MCF 10A (cell line): ENCODE measurements around the gene PRDM5. TPM values are rescaled to one million over a fixed set of nuclear protein-coding genes. Genes with fewer than 3 reads are reported as not detected.

ENCODE experiments used
- BruUV-seq: library from RNA; stranded (reverse); fragments of 400-500 nt; replicated peaks from 2 replicates; lab custom pipeline; 2021; lab: Mats Ljungman, UMichigan
- CTCF ChIA-PET: fragments of 300-600 bp; sonication (Branson Sonifier 250); formaldehyde crosslinking; extraction: SDS; loops from one replicate; lab custom pipeline; 2021; ENCODE audit warnings: antibody characterized with exemption, inconsistent platforms; lab: Yijun Ruan, JAX
- POLR2A ChIA-PET: fragments of 300-600, 350-650 bp; sonication (Branson Sonifier 250); formaldehyde crosslinking; extraction: SDS; loops from one replicate; lab custom pipeline; 2020; ENCODE audit warnings: antibody characterized with exemption, inconsistent platforms; lab: Yijun Ruan, JAX
- DNase-seq: peaks from one replicate; pipeline ENCODE4 v3.0.0-alpha.2; 2018; ENCODE audit not compliant: unreplicated experiment
- H3K27ac Mint-ChIP-seq: one replicate; pipeline ENCODE4 v1.8.0; 2022; ENCODE audit warnings: mild to moderate bottlenecking, low read depth, mixed read lengths; ENCODE audit not compliant: unreplicated experiment
- H3K27me3 Mint-ChIP-seq: one replicate; pipeline ENCODE4 v1.8.0; 2022; ENCODE audit warnings: mixed read lengths; ENCODE audit not compliant: insufficient read depth, unreplicated experiment
- H3K36me3 Mint-ChIP-seq: one replicate; pipeline ENCODE4 v1.8.0; 2022; ENCODE audit warnings: mild to moderate bottlenecking, moderate library complexity, mixed read lengths; ENCODE audit not compliant: insufficient read depth, unreplicated experiment
- H3K4me1 Mint-ChIP-seq: one replicate; pipeline ENCODE4 v1.8.0; 2022; ENCODE audit warnings: mixed read lengths; ENCODE audit not compliant: insufficient read depth, unreplicated experiment
- H3K4me3 Mint-ChIP-seq: one replicate; pipeline ENCODE4 v1.8.0; 2022; ENCODE audit warnings: mild to moderate bottlenecking, moderate library complexity, mixed read lengths; ENCODE audit not compliant: unreplicated experiment
- H3K9me3 Mint-ChIP-seq: one replicate; pipeline ENCODE4 v1.8.0; 2022; ENCODE audit warnings: mixed read lengths; ENCODE audit not compliant: unreplicated experiment
- intact Hi-C: fragments of 100-400 bp; cut with micrococcal nuclease; formaldehyde crosslinking; loops from 2 replicates; pipeline ENCODE4 v1.14.1; 2022
- total RNA-seq: library from RNA; stranded (reverse); gene quantifications from 2 replicates; pipeline ENCODE4 v1.2.3, GENCODE V29; 2022
- TF ChIP-seq, protein P1 (sequence below): fragments of 200-600 bp; IDR thresholded peaks from one replicate; pipeline ENCODE4 v1.8.0; 2022; ENCODE audit warnings: antibody characterized with exemption, mild to moderate bottlenecking; ENCODE audit not compliant: unreplicated experiment

The PRDM5 gene
- total RNA-seq, 1 experiment from 2014 or later, result 7.3 TPM

DNA sequence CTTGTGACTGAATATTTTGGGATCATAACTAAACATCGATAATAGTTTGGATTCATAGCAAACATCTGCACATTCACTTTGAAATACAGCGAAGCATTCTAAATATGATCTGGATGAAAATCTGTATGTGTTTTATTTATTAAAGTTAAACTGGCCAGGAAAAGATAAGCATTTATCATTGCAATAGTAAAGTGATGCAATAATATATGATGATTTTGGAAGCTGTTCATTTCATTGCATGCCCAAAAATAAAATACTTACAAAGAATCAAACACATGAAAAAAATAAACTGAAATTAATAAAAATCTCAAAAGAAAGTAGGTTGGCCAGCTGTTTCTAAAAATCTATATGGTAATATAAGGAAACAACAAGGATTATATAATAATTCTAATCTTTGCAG, 1.9 kb downstream of the PRDM5 start:
- H3K27ac Mint-ChIP-seq, result no peak overlapping the region
- no peaks in the 10 kb centered on the region for H3K9me3 Mint-ChIP-seq
- no peaks in the 10 kb centered on the region for H3K27me3 Mint-ChIP-seq
- DNase-seq, result no peak
- intact Hi-C loops, result no loop called here
- ChIA-PET CTCF (interaction anchor here (0.6 to 1.1 kb wide), 2 partner anchors 167 to 852 kb away, joined by 3 to 4 read pairs; no protein-coding TSS in a partner anchor), POLR2A (interaction anchor here (1.1 kb wide), 1 partner anchor 776 kb away, joined by 4 read pairs; the partner anchor contains the start of gene ANXA5)
- peaks cover 8% of the 10 kb centered on the region for H3K4me1 Mint-ChIP-seq
- no peak overlapping the region for H3K4me3 Mint-ChIP-seq
- H3K36me3 Mint-ChIP-seq, result peaks cover 9% of the 10 kb centered on the region
- TF ChIP-seq, protein P1, sequence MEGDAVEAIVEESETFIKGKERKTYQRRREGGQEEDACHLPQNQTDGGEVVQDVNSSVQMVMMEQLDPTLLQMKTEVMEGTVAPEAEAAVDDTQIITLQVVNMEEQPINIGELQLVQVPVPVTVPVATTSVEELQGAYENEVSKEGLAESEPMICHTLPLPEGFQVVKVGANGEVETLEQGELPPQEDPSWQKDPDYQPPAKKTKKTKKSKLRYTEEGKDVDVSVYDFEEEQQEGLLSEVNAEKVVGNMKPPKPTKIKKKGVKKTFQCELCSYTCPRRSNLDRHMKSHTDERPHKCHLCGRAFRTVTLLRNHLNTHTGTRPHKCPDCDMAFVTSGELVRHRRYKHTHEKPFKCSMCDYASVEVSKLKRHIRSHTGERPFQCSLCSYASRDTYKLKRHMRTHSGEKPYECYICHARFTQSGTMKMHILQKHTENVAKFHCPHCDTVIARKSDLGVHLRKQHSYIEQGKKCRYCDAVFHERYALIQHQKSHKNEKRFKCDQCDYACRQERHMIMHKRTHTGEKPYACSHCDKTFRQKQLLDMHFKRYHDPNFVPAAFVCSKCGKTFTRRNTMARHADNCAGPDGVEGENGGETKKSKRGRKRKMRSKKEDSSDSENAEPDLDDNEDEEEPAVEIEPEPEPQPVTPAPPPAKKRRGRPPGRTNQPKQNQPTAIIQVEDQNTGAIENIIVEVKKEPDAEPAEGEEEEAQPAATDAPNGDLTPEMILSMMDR, result no peak
- BruUV-seq, result no TSS peak

DNA sequence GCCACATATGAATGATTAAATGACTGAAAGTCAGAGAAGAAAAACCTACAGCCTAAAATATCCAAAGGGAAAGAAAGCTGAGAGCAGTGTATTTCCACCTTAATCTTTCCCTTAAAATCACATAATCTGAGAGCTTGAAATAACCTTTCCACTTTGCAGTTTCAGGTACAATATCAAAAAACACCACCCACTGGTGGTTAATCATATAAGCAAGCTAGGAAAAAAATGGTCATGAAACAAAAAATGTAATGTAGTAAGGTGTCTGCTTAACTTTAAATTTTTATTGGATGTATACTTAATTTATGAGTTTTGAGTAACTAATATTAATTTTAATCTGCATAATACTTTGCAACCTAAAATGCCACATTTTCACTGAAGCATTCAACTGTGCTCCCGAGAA, 3.2 kb downstream of the PRDM5 start:
- Mint-ChIP-seq H3K36me3 (peaks cover 9% of the 10 kb centered on the region), H3K4me3 (no peak overlapping the region), H3K27me3 (no peaks in the 10 kb centered on the region), H3K4me1 (peaks cover 8% of the 10 kb centered on the region), H3K27ac (no peak overlapping the region), H3K9me3 (no peaks in the 10 kb centered on the region)
- ChIA-PET POLR2A (no interaction called here), CTCF (interaction anchor here (0.5 to 2.3 kb wide), 13 partner anchors 10 to 764 kb away, joined by 3 to 14 read pairs (median 4); no protein-coding TSS in a partner anchor)
- intact Hi-C loops, result loop anchor here (2.0 kb wide), 1 partner anchor 763 kb away; no protein-coding TSS in a partner anchor
- TF ChIP-seq, protein P1, result peak; percentile 4
- no peak for DNase-seq
- no TSS peak for BruUV-seq

- peaks cover 9% of the 10 kb centered on the region for H3K36me3 Mint-ChIP-seq
- H3K9me3 Mint-ChIP-seq, result no peaks in the 10 kb centered on the region
- peaks cover 8% of the 10 kb centered on the region for H3K4me1 Mint-ChIP-seq
- H3K27ac Mint-ChIP-seq, result no peak overlapping the region
- POLR2A ChIA-PET, result no interaction called here
- no peak overlapping the region for H3K4me3 Mint-ChIP-seq
- no TSS peak for BruUV-seq
- H3K27me3 Mint-ChIP-seq, result no peaks in the 10 kb centered on the region
- TF ChIP-seq, protein P1, result no peak
- DNase-seq, result no peak
- intact Hi-C loops, result loop anchor here (2.0 kb wide), 1 partner anchor 762 kb away; no protein-coding TSS in a partner anchor
- CTCF ChIA-PET, result interaction anchor here (0.5 to 2.3 kb wide), 13 partner anchors 9 to 1256 kb away, joined by 3 to 14 read pairs (median 4); no protein-coding TSS in a partner anchor
Observed at GRCh38 chr4:120918788-120919187, 3.7 kb downstream of the PRDM5 start.

GRCh38 chr4:120918092-120918491, 4.4 kb downstream of the PRDM5 start:
- H3K27ac Mint-ChIP-seq, result no peak overlapping the region
- DNase-seq, result no peak
- CTCF ChIA-PET, result interaction anchor here (0.6 to 2.3 kb wide), 5 partner anchors 8 to 1256 kb away, joined by 3 to 14 read pairs (median 4); no protein-coding TSS in a partner anchor
- H3K9me3 Mint-ChIP-seq, result no peaks in the 10 kb centered on the region
- H3K4me1 Mint-ChIP-seq, result peaks cover 8% of the 10 kb centered on the region
- H3K36me3 Mint-ChIP-seq, result peaks cover 9% of the 10 kb centered on the region
- BruUV-seq, result no TSS peak
- no peak overlapping the region for H3K4me3 Mint-ChIP-seq
- no peaks in the 10 kb centered on the region for H3K27me3 Mint-ChIP-seq
- POLR2A ChIA-PET, result no interaction called here
- TF ChIP-seq, protein P1, result no peak
- intact Hi-C loops, result loop anchor here (2.0 kb wide), 1 partner anchor 761 kb away; no protein-coding TSS in a partner anchor
